Activated naive CD8-positive, alpha-beta T cell (primary cell): Measurements from ENCODE around the gene MAN1A2.
"Not testable (repeated sequence)": the region's sequence is repeated elsewhere in the genome, so short reads cannot be mapped to it uniquely, and the experiment has no call there.

Experiments used
- H3K27ac Mint-ChIP-seq: one replicate; pipeline ENCODE4 v1.8.0; 2021; ENCODE audit warnings: mixed read lengths
- H3K27me3 Mint-ChIP-seq: one replicate; pipeline ENCODE4 v1.8.0; 2021; ENCODE audit warnings: mixed read lengths
- H3K36me3 Mint-ChIP-seq: one replicate; pipeline ENCODE4 v1.8.0; 2021; ENCODE audit warnings: mixed read lengths
- H3K4me1 Mint-ChIP-seq: one replicate; pipeline ENCODE4 v1.8.0; 2021; ENCODE audit warnings: low read depth, mixed read lengths
- H3K4me3 Mint-ChIP-seq: one replicate; pipeline ENCODE4 v1.8.0; 2021; ENCODE audit warnings: mild to moderate bottlenecking, mixed read lengths
- H3K9me3 Mint-ChIP-seq: one replicate; pipeline ENCODE4 v1.8.0; 2021; ENCODE audit warnings: low read depth, mixed read lengths

Gene MAN1A2

GRCh38 chr1:117405042-117405441 lies 37.8 kb downstream of the MAN1A2 start:
- Mint-ChIP-seq H3K4me3 (no peak overlapping the region), H3K27me3 (no peaks in the 10 kb centered on the region), H3K9me3 (peaks cover 4% of the 10 kb centered on the region), H3K36me3 (peaks cover 43% of the 10 kb centered on the region), H3K27ac (no peak overlapping the region), H3K4me1 (peaks cover 23% of the 10 kb centered on the region)

- Mint-ChIP-seq H3K36me3 (peaks cover 28% of the 10 kb centered on the region), H3K27ac (no peak overlapping the region), H3K4me3 (no peak overlapping the region), H3K27me3 (no peaks in the 10 kb centered on the region), H3K4me1 (peaks cover 17% of the 10 kb centered on the region), H3K9me3 (no peaks in the 10 kb centered on the region)
Measured at GRCh38 chr1:117412472-117412871, 45.2 kb downstream of the MAN1A2 start.

GRCh38 chr1:117413412-117413811 lies 46.2 kb downstream of the MAN1A2 start:
- H3K27me3 Mint-ChIP-seq = no peaks in the 10 kb centered on the region
- H3K27ac Mint-ChIP-seq = no peak overlapping the region
- no peaks in the 10 kb centered on the region for H3K9me3 Mint-ChIP-seq
- H3K4me1 Mint-ChIP-seq = peaks cover 19% of the 10 kb centered on the region
- no peak overlapping the region for H3K4me3 Mint-ChIP-seq
- H3K36me3 Mint-ChIP-seq = peaks cover 26% of the 10 kb centered on the region

- no peaks in the 10 kb centered on the region for H3K9me3 Mint-ChIP-seq
- H3K4me3 Mint-ChIP-seq = no peak overlapping the region
- peaks cover 23% of the 10 kb centered on the region for H3K36me3 Mint-ChIP-seq
- no peaks in the 10 kb centered on the region for H3K27me3 Mint-ChIP-seq
- peaks cover 20% of the 10 kb centered on the region for H3K4me1 Mint-ChIP-seq
- H3K27ac Mint-ChIP-seq = no peak overlapping the region
Measured at GRCh38 chr1:117414943-117415342, 47.7 kb downstream of the MAN1A2 start.

- Mint-ChIP-seq H3K4me1 (peaks cover 24% of the 10 kb centered on the region), H3K27me3 (no peaks in the 10 kb centered on the region), H3K27ac (no peak overlapping the region), H3K9me3 (no peaks in the 10 kb centered on the region), H3K4me3 (no peak overlapping the region), H3K36me3 (peaks cover 29% of the 10 kb centered on the region)
Measured at GRCh38 chr1:117416004-117416403, 48.8 kb downstream of the MAN1A2 start.

- H3K36me3 Mint-ChIP-seq = peaks cover 30% of the 10 kb centered on the region
- H3K4me3 Mint-ChIP-seq = no peak overlapping the region
- H3K27ac Mint-ChIP-seq = no peak overlapping the region
- H3K9me3 Mint-ChIP-seq = no peaks in the 10 kb centered on the region
- H3K27me3 Mint-ChIP-seq = no peaks in the 10 kb centered on the region
- peaks cover 24% of the 10 kb centered on the region for H3K4me1 Mint-ChIP-seq
Measured at GRCh38 chr1:117416546-117417125, 49.4 kb downstream of the MAN1A2 start.

- Mint-ChIP-seq H3K27me3 (no peaks in the 10 kb centered on the region), H3K36me3 (peaks cover 35% of the 10 kb centered on the region)
Measured at GRCh38 chr1:117425050-117425734, 57.9 kb downstream of the MAN1A2 start.

GRCh38 chr1:117427297-117427696 lies 60.0 kb downstream of the MAN1A2 start:
- H3K4me3 Mint-ChIP-seq = no peak overlapping the region
- no peaks in the 10 kb centered on the region for H3K27me3 Mint-ChIP-seq
- H3K36me3 Mint-ChIP-seq = peaks cover 29% of the 10 kb centered on the region
- peaks cover 10% of the 10 kb centered on the region for H3K9me3 Mint-ChIP-seq
- H3K4me1 Mint-ChIP-seq = no peaks in the 10 kb centered on the region
- no peak overlapping the region for H3K27ac Mint-ChIP-seq

More at GRCh38 chr1:117425050-117425734, 57.9 kb downstream of the MAN1A2 start:
- peaks cover 10% of the 10 kb centered on the region for H3K9me3 Mint-ChIP-seq
- no peak overlapping the region for H3K27ac Mint-ChIP-seq
- peaks cover 2% of the 10 kb centered on the region for H3K4me1 Mint-ChIP-seq
- no peak overlapping the region for H3K4me3 Mint-ChIP-seq

GRCh38 chr1:117433943-117434342 lies 66.7 kb downstream of the MAN1A2 start:
- Mint-ChIP-seq H3K27me3 (no peaks in the 10 kb centered on the region), H3K9me3 (no peaks in the 10 kb centered on the region), H3K4me3 (no peak overlapping the region), H3K36me3 (peaks cover 6% of the 10 kb centered on the region), H3K27ac (no peak overlapping the region), H3K4me1 (peaks cover 11% of the 10 kb centered on the region)

- Mint-ChIP-seq H3K27me3 (no peaks in the 10 kb centered on the region), H3K9me3 (no peaks in the 10 kb centered on the region), H3K4me1 (peaks cover 14% of the 10 kb centered on the region), H3K36me3 (peaks cover 6% of the 10 kb centered on the region), H3K27ac (no peak overlapping the region), H3K4me3 (no peak overlapping the region)
Measured at GRCh38 chr1:117436513-117436912, 69.3 kb downstream of the MAN1A2 start.

GRCh38 chr1:117447661-117448060 lies 80.4 kb downstream of the MAN1A2 start:
- Mint-ChIP-seq H3K27ac (no peak overlapping the region), H3K27me3 (no peaks in the 10 kb centered on the region), H3K36me3 (peaks cover 51% of the 10 kb centered on the region), H3K4me3 (no peak overlapping the region), H3K9me3 (peaks cover 14% of the 10 kb centered on the region), H3K4me1 (no peaks in the 10 kb centered on the region)

- H3K9me3 Mint-ChIP-seq = peaks cover 9% of the 10 kb centered on the region
- peaks cover 51% of the 10 kb centered on the region for H3K36me3 Mint-ChIP-seq
- no peaks in the 10 kb centered on the region for H3K4me1 Mint-ChIP-seq
- H3K27me3 Mint-ChIP-seq = no peaks in the 10 kb centered on the region
- H3K4me3 Mint-ChIP-seq = no peak overlapping the region
- H3K27ac Mint-ChIP-seq = no peak overlapping the region
Measured at GRCh38 chr1:117452216-117452615, 85.0 kb downstream of the MAN1A2 start.

GRCh38 chr1:117453958-117454357 lies 86.7 kb downstream of the MAN1A2 start:
- peaks cover 9% of the 10 kb centered on the region for H3K9me3 Mint-ChIP-seq
- H3K36me3 Mint-ChIP-seq = peaks cover 39% of the 10 kb centered on the region

GRCh38 chr1:117458410-117458809 lies 91.2 kb downstream of the MAN1A2 start:
- H3K36me3 Mint-ChIP-seq = peaks cover 15% of the 10 kb centered on the region
- H3K4me1 Mint-ChIP-seq, H3K27me3 Mint-ChIP-seq, H3K4me3 Mint-ChIP-seq, H3K27ac Mint-ChIP-seq, H3K9me3 Mint-ChIP-seq: not testable (repeated sequence)

More at GRCh38 chr1:117453958-117454357, 86.7 kb downstream of the MAN1A2 start:
- Mint-ChIP-seq H3K4me3 (no peak overlapping the region), H3K4me1 (no peaks in the 10 kb centered on the region), H3K27me3 (no peaks in the 10 kb centered on the region), H3K27ac (no peak overlapping the region)

GRCh38 chr1:117466761-117467160 lies 99.5 kb downstream of the MAN1A2 start:
- Mint-ChIP-seq H3K9me3 (peaks cover 3% of the 10 kb centered on the region), H3K27me3 (no peaks in the 10 kb centered on the region), H3K4me3 (no peak overlapping the region), H3K27ac (no peak overlapping the region), H3K4me1 (no peaks in the 10 kb centered on the region), H3K36me3 (peaks cover 30% of the 10 kb centered on the region)

GRCh38 chr1:117467336-117467735 lies 100.1 kb downstream of the MAN1A2 start:
- no peaks in the 10 kb centered on the region for H3K4me1 Mint-ChIP-seq
- H3K9me3 Mint-ChIP-seq = peaks cover 3% of the 10 kb centered on the region
- no peak overlapping the region for H3K27ac Mint-ChIP-seq
- no peak overlapping the region for H3K4me3 Mint-ChIP-seq
- H3K27me3 Mint-ChIP-seq = no peaks in the 10 kb centered on the region
- peaks cover 30% of the 10 kb centered on the region for H3K36me3 Mint-ChIP-seq
